GM21576 (cell line): Measurements from ENCODE around the gene PRRT4.

ENCODE experiments used
- ATAC-seq: cut with Tn5 transposase; IDR thresholded peaks from one replicate; pipeline ENCODE4 v1.9.1; 2021; ENCODE audit warnings: mild to moderate bottlenecking, moderate library complexity; ENCODE audit not compliant: unreplicated experiment

Gene PRRT4

GRCh38 chr7:128361411-128362379 is at the start of gene PRRT4:
PRRT4 (minus strand) TSS chr7:128361690.
- ATAC-seq: no peak

- ATAC-seq: no peak
Observed at GRCh38 chr7:128410451-128410753, 48.9 kb upstream of the PRRT4 start.

GRCh38 chr7:128409596-128410450 is 48.3 kb upstream of the PRRT4 start, which contains the start of gene IMPDH1:
IMPDH1 (minus strand) TSS chr7:128409982; CDS start chr7:128409901, 81 bp downstream.
- ATAC-seq: peak; percentile 71

GRCh38 chr7:128408709-128409595 is 47.5 kb upstream of the PRRT4 start:
- ATAC-seq: no peak

GRCh38 chr7:128407751-128408708 is 46.5 kb upstream of the PRRT4 start:
- ATAC-seq: no peak

- ATAC-seq: no peak
Observed at GRCh38 chr7:128407233-128407589, 45.7 kb upstream of the PRRT4 start.

GRCh38 chr7:128406314-128407232 is 45.1 kb upstream of the PRRT4 start:
- ATAC-seq: no peak

GRCh38 chr7:128405471-128406313 is 44.2 kb upstream of the PRRT4 start:
- no peak for ATAC-seq

GRCh38 chr7:128404886-128405470 is 43.5 kb upstream of the PRRT4 start:
- ATAC-seq: no peak

- ATAC-seq: no peak
Observed at GRCh38 chr7:128404143-128404681, 42.7 kb upstream of the PRRT4 start.

GRCh38 chr7:128403676-128404075 is 42.2 kb upstream of the PRRT4 start:
- ATAC-seq: no peak

- ATAC-seq: no peak
Observed at GRCh38 chr7:128402356-128402755, 40.9 kb upstream of the PRRT4 start.

GRCh38 chr7:128400566-128400965 is 39.1 kb upstream of the PRRT4 start:
- no peak for ATAC-seq

GRCh38 chr7:128399991-128400390 is 38.5 kb upstream of the PRRT4 start:
- no peak for ATAC-seq

GRCh38 chr7:128398841-128399135 is 37.3 kb upstream of the PRRT4 start:
- no peak for ATAC-seq

GRCh38 chr7:128398016-128398840 is 36.7 kb upstream of the PRRT4 start:
- no peak for ATAC-seq
